ENCODE measurements around the gene ARRB1. TPM values are rescaled to one million over a fixed set of nuclear protein-coding genes. Genes with fewer than 3 reads are reported as not detected.

Gene ARRB1
- total RNA-seq, 3 donors from 2014 or later = 31.2 to 64.0 (median 42.3) TPM

- TF ChIP-seq POLR2AphosphoS5 (IDR thresholded peaks at IDR 0.05) (no peak), POLR2A (IDR thresholded peaks at IDR 0.05) (no peak), CTCF (IDR thresholded peaks at IDR 0.05) (no peak)
- H3K4me3 ChIP-seq = no peak overlapping the region
- H3K4me1 ChIP-seq = peaks cover 27 to 71% of the 10 kb centered on the region in 2 donors
- H3K27me3 ChIP-seq = no peaks in the 10 kb centered on the region
- peak in 1 of 2 donors; percentile 74 for DNase-seq (ENCODE audit: low spot score in 2 of 2)
- intact Hi-C loops (cut with DNase I; ENCODE audit: low total_unique reads) = no loop called here
- H3K27ac ChIP-seq = peak overlapping the region; percentile 91 to 99
- no peaks in the 10 kb centered on the region for H3K36me3 ChIP-seq
- no peaks in the 10 kb centered on the region for H3K9me3 ChIP-seq
These were observed 6.6 kb downstream of the ARRB1 start for GRCh38 chr11:75344761-75345454.

GRCh38 chr11:75344186-75344585 lies 7.3 kb downstream of the ARRB1 start:
- H3K4me3 ChIP-seq = no peak overlapping the region
- DNase-seq (ENCODE audit: low spot score in 2 of 2) = no peak
- intact Hi-C loops (cut with DNase I; ENCODE audit: low total_unique reads) = no loop called here
- H3K4me1 ChIP-seq = peaks cover 32 to 79% of the 10 kb centered on the region in 2 donors
- no peaks in the 10 kb centered on the region for H3K27me3 ChIP-seq
- no peaks in the 10 kb centered on the region for H3K36me3 ChIP-seq
- TF ChIP-seq POLR2A (IDR thresholded peaks at IDR 0.05) (no peak), CTCF (IDR thresholded peaks at IDR 0.05) (no peak), POLR2AphosphoS5 (IDR thresholded peaks at IDR 0.05) (no peak)
- H3K9me3 ChIP-seq = no peaks in the 10 kb centered on the region
- H3K27ac ChIP-seq = peak overlapping the region; percentile 91 to 99

GRCh38 chr11:75342966-75343870 lies 8.2 kb downstream of the ARRB1 start:
- DNase-seq (ENCODE audit: low spot score in 2 of 2) = peak in 1 of 2 donors; percentile 64
- Histone ChIP-seq H3K4me1 (peaks cover 36 to 84% of the 10 kb centered on the region in 2 donors), H3K36me3 (no peaks in the 10 kb centered on the region), H3K4me3 (peak overlapping the region in 1 of 3 donors; percentile 8), H3K27me3 (no peaks in the 10 kb centered on the region), H3K27ac (peak overlapping the region; percentile 91 to 99), H3K9me3 (no peaks in the 10 kb centered on the region)
- intact Hi-C loops (cut with DNase I; ENCODE audit: low total_unique reads) = no loop called here
- TF ChIP-seq POLR2A (IDR thresholded peaks at IDR 0.05) (no peak), POLR2AphosphoS5 (IDR thresholded peaks at IDR 0.05) (no peak), CTCF (IDR thresholded peaks at IDR 0.05) (no peak)

GRCh38 chr11:75342231-75342918 lies 9.1 kb downstream of the ARRB1 start:
- H3K36me3 ChIP-seq = no peaks in the 10 kb centered on the region
- no peak for TF ChIP-seq POLR2AphosphoS5 (IDR thresholded peaks at IDR 0.05)
- TF ChIP-seq POLR2A (IDR thresholded peaks at IDR 0.05) = no peak
- TF ChIP-seq CTCF (IDR thresholded peaks at IDR 0.05) = no peak
- no peak for DNase-seq (ENCODE audit: low spot score in 2 of 2)
- H3K9me3 ChIP-seq = no peaks in the 10 kb centered on the region
- intact Hi-C loops (cut with DNase I; ENCODE audit: low total_unique reads) = no loop called here
- H3K27me3 ChIP-seq = no peaks in the 10 kb centered on the region
- peaks cover 30 to 76% of the 10 kb centered on the region in 2 donors for H3K4me1 ChIP-seq
- H3K4me3 ChIP-seq = no peak overlapping the region
- peak overlapping the region; percentile 91 to 99 for H3K27ac ChIP-seq
